Measurements from ENCODE around the gene TCF20. TPM values are rescaled to one million over a fixed set of nuclear protein-coding genes. Genes with fewer than 3 reads are reported as not detected.

The TCF20 gene
- total RNA-seq, 4 donors from 2014 or later, result 47.6 to 82.4 (median 68.7) TPM

- H3K27me3 ChIP-seq, result no peaks in the 10 kb centered on the region
- intact Hi-C loops (cut with DNase I), result loop anchor here (10.0 kb wide), 1 partner anchor 195 kb away; the partner anchor contains the start of gene NDUFA6
- H3K9me3 ChIP-seq, result no peaks in the 10 kb centered on the region
- no peak overlapping the region for H3K27ac ChIP-seq
- no peak for DNase-seq
- no peak for TF ChIP-seq CTCF (IDR thresholded peaks at IDR 0.05)
- no peak for TF ChIP-seq POLR2A (IDR thresholded peaks at IDR 0.05)
- H3K4me1 ChIP-seq, result peaks cover 3 to 12% of the 10 kb centered on the region in 2 donors
- 79 to 85% methylated on average over 34 to 36 of the region's 36 CpGs for WGBS, 2 donors
- no peaks in the 10 kb centered on the region for H3K36me3 ChIP-seq
- H3K4me3 ChIP-seq (replicated peaks in 1 of 3), result no peak overlapping the region
These were observed 19.5 kb upstream of the TCF20 start for GRCh38 chr22:42289671-42290541.

GRCh38 chr22:42288791-42289190 lies 18.3 kb upstream of the TCF20 start:
- TF ChIP-seq POLR2A (IDR thresholded peaks at IDR 0.05) (no peak), CTCF (IDR thresholded peaks at IDR 0.05) (no peak)
- H3K27me3 ChIP-seq, result no peaks in the 10 kb centered on the region
- no peak overlapping the region for H3K27ac ChIP-seq
- no peaks in the 10 kb centered on the region for H3K36me3 ChIP-seq
- peaks cover 3 to 15% of the 10 kb centered on the region in 2 donors for H3K4me1 ChIP-seq
- H3K4me3 ChIP-seq (replicated peaks in 1 of 3), result no peak overlapping the region
- DNase-seq, result no peak
- 90 to 94% methylated on average over 5 of the region's 5 CpGs for WGBS, 2 donors
- intact Hi-C loops (cut with DNase I), result loop anchor here (10.0 kb wide), 1 partner anchor 194 kb away; the partner anchor contains the start of gene NDUFA6
- no peaks in the 10 kb centered on the region for H3K9me3 ChIP-seq

- H3K4me1 ChIP-seq, result peaks cover 4 to 13% of the 10 kb centered on the region in 2 donors
- H3K4me3 ChIP-seq (replicated peaks in 1 of 3), result no peak overlapping the region
- no peak for DNase-seq
- intact Hi-C loops (cut with DNase I), result loop anchor here (10.0 kb wide), 1 partner anchor 193 kb away; the partner anchor contains the start of gene NDUFA6
- no peak for TF ChIP-seq CTCF (IDR thresholded peaks at IDR 0.05)
- TF ChIP-seq POLR2A (IDR thresholded peaks at IDR 0.05), result no peak
- no peak overlapping the region for H3K27ac ChIP-seq
- H3K9me3 ChIP-seq, result no peaks in the 10 kb centered on the region
- no peaks in the 10 kb centered on the region for H3K36me3 ChIP-seq
- WGBS, 2 donors, result 65 to 71% methylated on average over 8 of the region's 8 CpGs
- H3K27me3 ChIP-seq, result no peaks in the 10 kb centered on the region
These were observed 16.9 kb upstream of the TCF20 start for GRCh38 chr22:42287174-42287890.

GRCh38 chr22:42286205-42286604 lies 15.8 kb upstream of the TCF20 start:
- no peaks in the 10 kb centered on the region for H3K27me3 ChIP-seq
- no peak for DNase-seq
- WGBS, 2 donors, result 87 to 91% methylated on average over 3 of the region's 3 CpGs
- TF ChIP-seq CTCF (IDR thresholded peaks at IDR 0.05) (no peak), POLR2A (IDR thresholded peaks at IDR 0.05) (no peak)
- H3K4me1 ChIP-seq, result peaks cover 4 to 13% of the 10 kb centered on the region in 2 donors
- H3K9me3 ChIP-seq, result no peaks in the 10 kb centered on the region
- no peaks in the 10 kb centered on the region for H3K36me3 ChIP-seq
- H3K27ac ChIP-seq, result no peak overlapping the region
- H3K4me3 ChIP-seq (replicated peaks in 1 of 3), result no peak overlapping the region
- intact Hi-C loops (cut with DNase I), result loop anchor here (10.0 kb wide), 1 partner anchor 191 kb away; the partner anchor contains the start of gene NDUFA6
